Calu3 (cell line): ENCODE data around the gene OR2AG1. TPM values are rescaled to one million over a fixed set of nuclear protein-coding genes. Genes with fewer than 3 reads are reported as not detected.

Experiments used
- Bru-seq: library from RNA; stranded (reverse); fragments of 400-500 nt; gene quantifications from one replicate; lab custom pipeline; 2021; lab: Mats Ljungman, UMichigan
- BruChase-seq, 2 experiments: library from RNA; stranded (reverse); fragments of 400-500 nt; gene quantifications; one replicate each; lab custom pipeline; 2021; lab: Mats Ljungman, UMichigan
- BruUV-seq: library from RNA; stranded (reverse); fragments of 400-500 nt; replicated peaks from 2 replicates; lab custom pipeline; 2021; lab: Mats Ljungman, UMichigan
- CTCF ChIA-PET: fragments of 300-600 bp; sonication (Branson Sonifier 250); formaldehyde crosslinking; loops from one replicate; lab custom pipeline; 2022; ENCODE audit warnings: antibody characterized with exemption; lab: Charles Lee
- DNase-seq: peaks from one replicate; pipeline ENCODE4 v3.0.0; 2022
- H3K27ac Mint-ChIP-seq: one replicate; pipeline ENCODE4 v1.8.0; 2022; ENCODE audit warnings: mixed read lengths; ENCODE audit not compliant: unreplicated experiment
- H3K27me3 Mint-ChIP-seq: one replicate; pipeline ENCODE4 v1.8.0; 2022; ENCODE audit warnings: mixed read lengths; ENCODE audit not compliant: unreplicated experiment
- H3K36me3 Mint-ChIP-seq: one replicate; pipeline ENCODE4 v1.8.0; 2022; ENCODE audit warnings: mild to moderate bottlenecking, moderate library complexity, mixed read lengths; ENCODE audit not compliant: insufficient read depth, unreplicated experiment
- H3K4me1 Mint-ChIP-seq: one replicate; pipeline ENCODE4 v1.8.0; 2022; ENCODE audit warnings: mild to moderate bottlenecking, low read depth, mixed read lengths; ENCODE audit not compliant: unreplicated experiment
- H3K4me3 Mint-ChIP-seq: one replicate; pipeline ENCODE4 v1.8.0; 2022; ENCODE audit warnings: mild to moderate bottlenecking, low read depth, moderate library complexity, mixed read lengths; ENCODE audit not compliant: unreplicated experiment
- H3K9me3 Mint-ChIP-seq: one replicate; pipeline ENCODE4 v1.8.0; 2022; ENCODE audit warnings: low read depth, mixed read lengths; ENCODE audit not compliant: unreplicated experiment
- CTCF ChIP-seq: fragments of 200-600 bp; IDR thresholded peaks from one replicate; pipeline ENCODE4 v1.8.0; 2022; ENCODE audit warnings: antibody characterized with exemption; ENCODE audit not compliant: unreplicated experiment
- intact Hi-C: fragments of 100-400 bp; cut with micrococcal nuclease; formaldehyde crosslinking; loops from one replicate; pipeline ENCODE4 v1.10.0; 2022; ENCODE audit not compliant: unreplicated experiment
- long read RNA-seq: library from polyadenylated mRNA; stranded (forward); transcript quantifications from one replicate; pipeline ENCODE4 v2.0.0, GENCODE V29; 2022
- total RNA-seq: library from RNA; stranded (reverse); gene quantifications from 2 replicates; pipeline ENCODE4 v1.2.3, GENCODE V29; 2022

The OR2AG1 gene
- total RNA-seq (not detected in 2 replicates), Bru-seq, nascent RNA (not detected), BruChase-seq, experiment 1, labeled RNA remaining after a 6-hour chase (not detected), BruChase-seq, experiment 2, labeled RNA remaining after a 2-hour chase (not detected)
- long read RNA-seq, result 0 reads

- Mint-ChIP-seq H3K27me3 (peaks cover 7% of the 10 kb centered on the region), H3K9me3 (no peaks in the 10 kb centered on the region), H3K4me1 (no peaks in the 10 kb centered on the region), H3K4me3 (no peak within 1 kb of the TSS), H3K27ac (no peak within 1 kb of the TSS), H3K36me3 (no peaks in the 10 kb centered on the region)
- CTCF ChIA-PET, result no interaction called here
- no TSS peak for BruUV-seq
- no peak for DNase-seq
- TF ChIP-seq CTCF, result no peak
- intact Hi-C loops, result no loop called here
These were observed at the start of gene OR2AG1 for GRCh38 chr11:6782720-6783119. Gene OR2AG1 (plus strand): TSS chr11:6783020. CDS start chr11:6785038, 2,018 bp downstream.

- BruUV-seq, result no TSS peak
- Mint-ChIP-seq H3K27ac (no peak overlapping the region), H3K4me3 (no peak overlapping the region), H3K27me3 (peaks cover 61% of the 10 kb centered on the region), H3K4me1 (no peaks in the 10 kb centered on the region), H3K9me3 (no peaks in the 10 kb centered on the region), H3K36me3 (no peaks in the 10 kb centered on the region)
- TF ChIP-seq CTCF, result no peak
- intact Hi-C loops, result no loop called here
- no peak for DNase-seq
- CTCF ChIA-PET, result no interaction called here
These were observed 49.2 kb upstream of the OR2AG1 start for GRCh38 chr11:6733326-6734275.

GRCh38 chr11:6734616-6735015, 48.2 kb upstream of the OR2AG1 start:
- intact Hi-C loops, result no loop called here
- DNase-seq, result no peak
- Mint-ChIP-seq H3K4me1 (no peaks in the 10 kb centered on the region), H3K27me3 (peaks cover 56% of the 10 kb centered on the region), H3K9me3 (no peaks in the 10 kb centered on the region), H3K36me3 (no peaks in the 10 kb centered on the region), H3K27ac (no peak overlapping the region), H3K4me3 (no peak overlapping the region)
- CTCF ChIA-PET, result no interaction called here
- no TSS peak for BruUV-seq
- no peak for TF ChIP-seq CTCF

GRCh38 chr11:6735306-6735705, 47.5 kb upstream of the OR2AG1 start:
- H3K9me3 Mint-ChIP-seq, result no peaks in the 10 kb centered on the region
- no peak overlapping the region for H3K4me3 Mint-ChIP-seq
- peaks cover 62% of the 10 kb centered on the region for H3K27me3 Mint-ChIP-seq
- no peak for TF ChIP-seq CTCF
- no TSS peak for BruUV-seq
- CTCF ChIA-PET, result interaction anchor here (1.9 kb wide), 1 partner anchor 20 kb away, joined by 6 read pairs; no protein-coding TSS in a partner anchor
- no peak overlapping the region for H3K27ac Mint-ChIP-seq
- no peak for DNase-seq
- intact Hi-C loops, result no loop called here
- H3K4me1 Mint-ChIP-seq, result no peaks in the 10 kb centered on the region
- H3K36me3 Mint-ChIP-seq, result no peaks in the 10 kb centered on the region
